RWPE1 (cell line): ENCODE results near the gene ETV6.
A peak's percentile ranks its signal among the peaks of the same experiment; 100 is the strongest.

ENCODE experiments used
- CTCF ChIA-PET: fragments of 350-600 bp; sonication (Branson Sonifier 250); formaldehyde crosslinking; extraction: SDS; loops from one replicate; lab custom pipeline; 2021; lab: Yijun Ruan, JAX
- POLR2A ChIA-PET: fragments of 400-600 bp; formaldehyde crosslinking; extraction: SDS; loops from one replicate; lab custom pipeline; 2020; ENCODE audit warnings: antibody characterized with exemption; ENCODE audit not compliant: low non-redundant PET; lab: Yijun Ruan, JAX
- DNase-seq: peaks from one replicate; pipeline ENCODE4 v3.0.0; 2012; ENCODE audit warnings: low spot score
- H3K27ac ChIP-seq: fragments of 450-650 bp; 2 replicates; pipeline ENCODE4 v1.5.1; 2017
- CTCF ChIP-seq: fragments of 450-650 bp; conservative IDR thresholded peaks from 2 replicates; pipeline ENCODE4 v1.5.1; 2017; ENCODE audit warnings: low read depth, mild to moderate bottlenecking

Gene ETV6

GRCh38 chr12:11698729-11699128, 49.3 kb downstream of the ETV6 start:
- no peak for DNase-seq
- ChIA-PET CTCF (no interaction called here), POLR2A (no interaction called here)
- no peak overlapping the region for H3K27ac ChIP-seq
- no peak for TF ChIP-seq CTCF

GRCh38 chr12:11701433-11701832, 52.0 kb downstream of the ETV6 start:
- POLR2A ChIA-PET = no interaction called here
- no peak overlapping the region for H3K27ac ChIP-seq
- no peak for TF ChIP-seq CTCF
- no peak for DNase-seq
- CTCF ChIA-PET = no interaction called here

- POLR2A ChIA-PET = no interaction called here
- no peak for TF ChIP-seq CTCF
- H3K27ac ChIP-seq = no peak overlapping the region
- DNase-seq = no peak
- CTCF ChIA-PET = no interaction called here
Measured at GRCh38 chr12:11702959-11703358, 53.5 kb downstream of the ETV6 start.

- ChIA-PET CTCF (no interaction called here), POLR2A (no interaction called here)
- no peak for TF ChIP-seq CTCF
- no peak for DNase-seq
- no peak overlapping the region for H3K27ac ChIP-seq
Measured at GRCh38 chr12:11703378-11703777, 53.9 kb downstream of the ETV6 start.

GRCh38 chr12:11704089-11704488, 54.6 kb downstream of the ETV6 start:
- DNase-seq = no peak
- no peak for TF ChIP-seq CTCF
- POLR2A ChIA-PET = no interaction called here
- no peak overlapping the region for H3K27ac ChIP-seq
- CTCF ChIA-PET = no interaction called here

GRCh38 chr12:11705010-11705409, 55.5 kb downstream of the ETV6 start:
- DNase-seq = peak; percentile 62
- H3K27ac ChIP-seq = no peak overlapping the region
- ChIA-PET CTCF (no interaction called here), POLR2A (no interaction called here)
- TF ChIP-seq CTCF = no peak
